ENCODE data around the gene LRP4.
"Not testable (repeated sequence)": the region's sequence is repeated elsewhere in the genome, so short reads cannot be mapped to it uniquely, and the experiment has no call there.

The LRP4 gene

DNA sequence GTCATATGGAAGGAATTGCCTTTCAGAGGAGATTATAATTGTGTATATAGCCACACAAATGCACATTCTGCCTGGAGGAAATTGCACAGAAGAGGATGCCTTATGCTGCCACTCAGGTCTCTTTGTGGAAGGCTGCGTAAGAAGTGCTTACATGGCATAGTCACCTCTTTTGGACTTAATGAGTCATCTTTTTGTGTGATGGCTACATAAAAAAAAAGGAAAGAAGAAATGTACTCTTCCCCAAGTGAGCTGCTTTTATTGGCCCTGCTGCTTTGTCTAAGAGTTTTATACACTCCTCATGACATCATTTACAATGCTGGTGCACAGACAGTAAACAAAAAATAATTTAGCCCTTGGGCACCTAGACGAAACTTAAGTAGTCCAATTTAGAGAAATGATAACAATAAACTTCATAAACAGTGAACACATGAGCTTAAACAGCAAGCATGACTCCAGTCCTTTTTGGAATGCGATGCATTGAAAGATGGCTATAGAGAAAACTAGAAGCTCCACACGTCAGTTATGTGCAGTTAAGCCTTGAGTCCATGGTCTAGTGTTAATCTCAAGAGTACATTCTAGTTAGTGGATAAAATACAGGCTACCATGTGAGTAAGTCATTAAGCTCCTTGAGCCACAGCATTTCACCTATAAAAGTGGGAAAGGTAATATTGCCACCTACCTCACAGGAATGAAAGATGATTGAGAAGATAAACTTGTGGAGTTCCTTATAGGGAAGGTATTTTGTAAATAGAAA lies 30.2 kb upstream of the LRP4 start:
- no peak overlapping the region for H3K27ac ChIP-seq (ENCODE audit: low read depth, low read length)
- H3K36me3 ChIP-seq (ENCODE audit: control insufficient read depth, insufficient read depth, low read length): no peaks in the 10 kb centered on the region

GRCh38 chr11:46947399-46948077 lies 29.2 kb upstream of the LRP4 start:
- H3K4me3 ChIP-seq (ENCODE audit: low read depth, low read length): no peak overlapping the region
- no peak overlapping the region for H3K9ac ChIP-seq (ENCODE audit: low read length)
- H3K27ac ChIP-seq (ENCODE audit: low read depth, low read length): no peak overlapping the region
- H3K36me3 ChIP-seq (ENCODE audit: control insufficient read depth, insufficient read depth, low read length): no peaks in the 10 kb centered on the region
- no peaks in the 10 kb centered on the region for H3K27me3 ChIP-seq (ENCODE audit: control insufficient read depth, insufficient read depth, low read length)
- peaks cover 10% of the 10 kb centered on the region; the same call in 1 of the 2 replicates for H3K4me1 ChIP-seq (ENCODE audit: control insufficient read depth, insufficient read depth, low read length)
- no peaks in the 10 kb centered on the region for H3K9me3 ChIP-seq (ENCODE audit: control insufficient read depth, insufficient read depth, low read depth, low read length)

More for the DNA sequence above, 30.2 kb upstream of the LRP4 start:
- Histone ChIP-seq H3K4me3 (ENCODE audit: low read depth, low read length) (no peak overlapping the region), H3K4me1 (ENCODE audit: control insufficient read depth, insufficient read depth, low read length) (peaks cover 10% of the 10 kb centered on the region; the same call in 1 of the 2 replicates), H3K9ac (ENCODE audit: low read length) (no peak overlapping the region), H3K9me3 (ENCODE audit: control insufficient read depth, insufficient read depth, low read depth, low read length) (no peaks in the 10 kb centered on the region), H3K27me3 (ENCODE audit: control insufficient read depth, insufficient read depth, low read length) (no peaks in the 10 kb centered on the region)

GRCh38 chr11:46944356-46945075 lies 26.2 kb upstream of the LRP4 start:
- Histone ChIP-seq H3K4me1 (ENCODE audit: control insufficient read depth, insufficient read depth, low read length) (peaks cover 10% of the 10 kb centered on the region; the same call in 1 of the 2 replicates), H3K27me3 (ENCODE audit: control insufficient read depth, insufficient read depth, low read length) (no peaks in the 10 kb centered on the region), H3K4me3 (ENCODE audit: low read depth, low read length) (no peak overlapping the region), H3K9ac (ENCODE audit: low read length) (no peak overlapping the region), H3K36me3 (ENCODE audit: control insufficient read depth, insufficient read depth, low read length) (0 out of 2 replicates have a peak, but pooled peaks cover 3% of the 10 kb centered on the region), H3K27ac (ENCODE audit: low read depth, low read length) (no peak overlapping the region), H3K9me3 (ENCODE audit: control insufficient read depth, insufficient read depth, low read depth, low read length) (no peaks in the 10 kb centered on the region)

DNA sequence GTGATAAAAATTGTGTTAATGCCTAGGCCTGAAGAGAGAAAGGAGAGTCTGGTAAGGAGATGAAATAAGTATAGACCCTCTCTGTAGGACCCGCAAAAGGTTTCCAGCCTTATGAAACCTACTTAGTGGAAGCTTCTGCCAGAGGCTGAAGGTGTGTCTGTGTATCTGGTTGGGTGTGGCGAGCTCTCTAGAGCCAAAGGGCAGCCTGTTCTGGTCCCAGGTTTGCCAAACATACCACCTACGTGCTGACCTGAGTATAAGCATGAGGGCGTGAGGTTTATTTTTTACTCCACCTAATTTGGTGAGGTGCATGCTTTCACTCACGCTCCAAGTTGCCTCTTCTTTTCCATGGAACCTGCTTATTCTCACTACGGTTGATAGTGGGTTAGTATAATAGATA lies 23.8 kb upstream of the LRP4 start:
- Histone ChIP-seq H3K9me3 (ENCODE audit: control insufficient read depth, insufficient read depth, low read depth, low read length) (no peaks in the 10 kb centered on the region), H3K9ac (ENCODE audit: low read length) (no peak overlapping the region), H3K36me3 (ENCODE audit: control insufficient read depth, insufficient read depth, low read length) (0 out of 2 replicates have a peak, but pooled peaks cover 3% of the 10 kb centered on the region), H3K4me3 (ENCODE audit: low read depth, low read length) (no peak overlapping the region), H3K27me3 (ENCODE audit: control insufficient read depth, insufficient read depth, low read length) (no peaks in the 10 kb centered on the region), H3K4me1 (ENCODE audit: control insufficient read depth, insufficient read depth, low read length) (peaks cover 1% of the 10 kb centered on the region; the same call in 1 of the 2 replicates), H3K27ac (ENCODE audit: low read depth, low read length) (no peak overlapping the region)

DNA sequence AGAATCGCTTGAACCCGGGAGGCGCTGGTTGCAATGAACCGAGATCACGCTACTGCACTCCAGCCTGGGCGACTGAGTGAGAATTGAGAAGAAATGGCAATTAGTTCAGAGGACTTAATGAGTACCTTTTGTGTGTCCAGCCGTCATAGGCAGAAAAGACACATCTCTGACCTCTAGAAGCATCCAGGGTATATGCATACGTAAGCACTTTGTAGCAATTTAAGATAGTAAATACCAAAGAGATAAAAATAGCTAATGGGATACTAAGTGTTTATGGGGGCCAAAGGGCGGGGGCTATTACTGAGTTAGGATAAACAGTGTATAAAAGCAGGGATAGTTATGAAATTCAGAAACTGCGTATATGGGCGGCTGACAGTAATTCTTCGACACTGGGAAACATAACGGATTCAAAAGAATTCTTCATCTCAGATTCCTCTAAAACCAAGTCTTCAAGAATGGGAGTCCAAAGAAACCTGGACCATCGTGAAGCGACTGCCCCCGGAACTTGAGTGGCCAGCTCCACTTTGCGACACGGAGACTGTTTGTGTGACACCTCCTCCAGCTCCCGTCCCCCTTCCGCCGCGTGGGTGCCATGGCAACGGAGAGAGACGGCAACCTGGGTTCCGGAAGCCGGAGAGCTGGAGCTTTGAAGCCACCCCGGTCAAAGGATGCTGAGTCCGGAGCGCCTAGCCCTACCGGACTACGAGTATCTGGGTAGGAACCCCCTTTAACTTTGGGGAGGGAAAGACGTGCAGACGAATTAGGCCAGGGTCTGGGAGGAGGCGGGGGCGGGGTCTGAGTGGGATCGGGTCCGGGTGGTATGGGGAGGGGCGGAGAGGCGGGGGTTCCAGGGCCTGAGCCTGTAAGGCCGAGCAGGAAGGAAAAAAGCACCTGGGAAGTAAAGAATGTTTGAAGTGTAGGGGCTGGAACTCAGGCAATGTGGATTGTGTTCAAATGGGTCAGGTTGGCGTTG lies 18.1 kb upstream of the LRP4 start, which contains the start of gene CSTPP1:
TSS of gene CSTPP1 (plus strand) at position 624 of the 973 bp plus-strand sequence. CDS start at position 669, 45 bp downstream.
- Histone ChIP-seq H3K27me3 (ENCODE audit: control insufficient read depth, insufficient read depth, low read length) (no peaks in the 10 kb centered on the region), H3K27ac (ENCODE audit: low read depth, low read length) (no peak within 1 kb of the TSS), H3K4me3 (ENCODE audit: low read depth, low read length) (peak within 1 kb of the TSS; percentile 79), H3K9me3 (ENCODE audit: control insufficient read depth, insufficient read depth, low read depth, low read length) (no peaks in the 10 kb centered on the region), H3K36me3 (ENCODE audit: control insufficient read depth, insufficient read depth, low read length) (0 out of 2 replicates have a peak, but pooled peaks cover 3% of the 10 kb centered on the region), H3K4me1 (ENCODE audit: control insufficient read depth, insufficient read depth, low read length) (0 out of 2 replicates have a peak, but pooled peaks cover 2% of the 10 kb centered on the region), H3K9ac (ENCODE audit: low read length) (peak within 1 kb of the TSS; percentile 46)

GRCh38 chr11:46930089-46930488 lies 11.7 kb upstream of the LRP4 start:
- Histone ChIP-seq H3K4me3 (ENCODE audit: low read depth, low read length) (no peak overlapping the region), H3K9me3 (ENCODE audit: control insufficient read depth, insufficient read depth, low read depth, low read length) (peaks cover 11% of the 10 kb centered on the region; the same call in 1 of the 2 replicates), H3K4me1 (ENCODE audit: control insufficient read depth, insufficient read depth, low read length) (no peaks in the 10 kb centered on the region), H3K9ac (ENCODE audit: low read length) (no peak overlapping the region), H3K36me3 (ENCODE audit: control insufficient read depth, insufficient read depth, low read length) (no peaks in the 10 kb centered on the region), H3K27ac (ENCODE audit: low read depth, low read length) (no peak overlapping the region), H3K27me3 (ENCODE audit: control insufficient read depth, insufficient read depth, low read length) (no peaks in the 10 kb centered on the region)

GRCh38 chr11:46928701-46929100 lies 10.4 kb upstream of the LRP4 start:
- H3K4me3 ChIP-seq (ENCODE audit: low read depth, low read length); H3K9ac ChIP-seq (ENCODE audit: low read length); H3K4me1 ChIP-seq (ENCODE audit: control insufficient read depth, insufficient read depth, low read length): not testable (repeated sequence)

DNA sequence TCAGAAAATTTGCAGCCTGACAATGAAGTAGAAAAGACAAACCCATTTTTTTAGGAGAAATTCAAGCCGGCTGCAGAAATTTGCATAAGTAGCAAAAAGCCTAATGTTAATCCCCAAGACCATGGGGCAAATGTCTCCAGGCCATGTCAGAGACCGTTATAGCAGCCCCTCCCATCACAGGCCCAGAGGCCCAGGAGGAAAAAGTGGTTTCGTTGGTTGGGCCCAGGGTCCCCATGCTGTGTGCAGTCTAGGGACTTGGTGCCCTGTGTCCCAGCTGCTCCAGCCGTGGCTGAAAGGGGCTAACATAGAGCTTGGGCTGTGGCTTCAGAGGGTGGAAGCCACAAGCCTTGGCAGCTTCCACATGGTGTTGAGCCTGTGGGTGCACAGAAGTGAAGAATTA lies 9.6 kb upstream of the LRP4 start:
- H3K9me3 ChIP-seq (ENCODE audit: control insufficient read depth, insufficient read depth, low read depth, low read length): peaks cover 11% of the 10 kb centered on the region; the same call in 1 of the 2 replicates
- H3K9ac ChIP-seq (ENCODE audit: low read length); H3K27me3 ChIP-seq (ENCODE audit: control insufficient read depth, insufficient read depth, low read length); H3K36me3 ChIP-seq (ENCODE audit: control insufficient read depth, insufficient read depth, low read length); H3K27ac ChIP-seq (ENCODE audit: low read depth, low read length); H3K4me3 ChIP-seq (ENCODE audit: low read depth, low read length); H3K4me1 ChIP-seq (ENCODE audit: control insufficient read depth, insufficient read depth, low read length): not testable (repeated sequence)

More at GRCh38 chr11:46928701-46929100, 10.4 kb upstream of the LRP4 start:
- not testable (repeated sequence) for H3K36me3 ChIP-seq (ENCODE audit: control insufficient read depth, insufficient read depth, low read length); H3K27ac ChIP-seq (ENCODE audit: low read depth, low read length); H3K27me3 ChIP-seq (ENCODE audit: control insufficient read depth, insufficient read depth, low read length)
- H3K9me3 ChIP-seq (ENCODE audit: control insufficient read depth, insufficient read depth, low read depth, low read length): peaks cover 11% of the 10 kb centered on the region; the same call in 1 of the 2 replicates

DNA sequence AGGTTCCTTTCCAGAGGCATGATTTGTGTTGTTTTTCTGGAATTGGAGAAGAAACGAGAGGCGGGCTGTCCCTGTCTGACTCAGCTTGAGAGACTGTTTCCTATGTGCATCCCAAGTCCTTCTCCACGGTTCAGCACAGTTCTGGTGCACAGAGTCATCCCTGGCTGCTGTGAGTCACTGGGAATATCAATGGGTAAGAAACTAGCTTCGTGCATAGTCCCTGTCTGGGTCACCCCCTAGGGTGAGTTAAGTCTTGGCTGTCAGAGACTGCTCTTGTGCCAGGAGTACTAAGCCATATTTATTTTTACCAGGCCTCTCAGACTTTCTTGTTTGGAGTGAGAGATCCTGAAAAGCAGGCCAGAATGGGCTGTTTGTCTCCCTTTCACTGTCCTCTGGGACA lies 2.4 kb upstream of the LRP4 start:
- H3K4me1 ChIP-seq (ENCODE audit: control insufficient read depth, insufficient read depth, low read length): peaks cover 25% of the 10 kb centered on the region
- H3K9ac ChIP-seq (ENCODE audit: low read length): no peak overlapping the region
- H3K9me3 ChIP-seq (ENCODE audit: control insufficient read depth, insufficient read depth, low read depth, low read length): no peaks in the 10 kb centered on the region
- no peak overlapping the region for H3K4me3 ChIP-seq (ENCODE audit: low read depth, low read length)
- no peak overlapping the region for H3K27ac ChIP-seq (ENCODE audit: low read depth, low read length)
- H3K27me3 ChIP-seq (ENCODE audit: control insufficient read depth, insufficient read depth, low read length): peaks cover 12% of the 10 kb centered on the region; the same call in 1 of the 2 replicates
- no peaks in the 10 kb centered on the region for H3K36me3 ChIP-seq (ENCODE audit: control insufficient read depth, insufficient read depth, low read length)

Measured in HUES6 (cell line).